Fibroblast of lung (primary cell): Measurements from ENCODE around the gene SDR42E1. TPM values are rescaled to one million over a fixed set of nuclear protein-coding genes. Genes with fewer than 3 reads are reported as not detected.

Experiments used
- DNase-seq, 2 donors: peaks; one replicate each; pipeline versions ENCODE4 v3.0.0 to v3.0.0-alpha.2; 2010; ENCODE audit warnings: low read depth in 2 of 2
- H2AFZ ChIP-seq: 2 replicates; pipeline ENCODE4 v1.5.1; 2012; ENCODE audit warnings: low read length, control low read depth, inconsistent platforms
- H3K27ac ChIP-seq: 2 replicates; pipeline ENCODE4 v1.5.1; 2011; ENCODE audit warnings: low read length, control low read depth; ENCODE audit not compliant: insufficient read depth
- H3K27me3 ChIP-seq: 2 replicates; pipeline ENCODE4 v1.5.1; 2011; ENCODE audit warnings: mild to moderate bottlenecking, low read length; ENCODE audit not compliant: control insufficient read depth, insufficient read depth
- H3K36me3 ChIP-seq: 2 replicates; pipeline ENCODE4 v1.5.1; 2011; ENCODE audit warnings: low read length; ENCODE audit not compliant: control insufficient read depth, insufficient read depth
- H3K4me1 ChIP-seq: 2 replicates; pipeline ENCODE4 v1.5.1; 2011; ENCODE audit warnings: low read length; ENCODE audit not compliant: control insufficient read depth, insufficient read depth; ENCODE audit errors: extremely low read depth
- H3K4me2 ChIP-seq: 2 replicates; pipeline ENCODE4 v1.5.1; 2011; ENCODE audit warnings: low read length, control low read depth; ENCODE audit not compliant: insufficient read depth; ENCODE audit errors: extremely low read depth
- H3K4me3 ChIP-seq, 4 experiments: fragments of 200-600 bp in 1 of 4; sonication (generic) in 1 of 4; replicated peaks in 1 of 4; 2 replicates each; pipeline ENCODE4 v1.5.1; 2011 to 2016; ENCODE audit warnings: low read length in 4 of 4, low read depth in 3 of 4, mild to moderate bottlenecking in 3 of 4, control low read depth in 2 of 4, inconsistent platforms in 1 of 4, mixed read lengths in 1 of 4; ENCODE audit not compliant: insufficient read depth in 1 of 4; ENCODE audit errors: control extremely low read depth in 1 of 4
- H3K79me2 ChIP-seq: 2 replicates; pipeline ENCODE4 v1.5.1; 2012; ENCODE audit warnings: mild to moderate bottlenecking, low read length, inconsistent platforms; ENCODE audit not compliant: control insufficient read depth, insufficient read depth
- H3K9ac ChIP-seq: 2 replicates; pipeline ENCODE4 v1.5.1; 2011; ENCODE audit warnings: mild to moderate bottlenecking, low read length, control low read depth; ENCODE audit not compliant: insufficient read depth
- H3K9me3 ChIP-seq: 2 replicates; pipeline ENCODE4 v1.5.1; 2012; ENCODE audit warnings: low read depth, low read length; ENCODE audit not compliant: control insufficient read depth, insufficient read depth
- H4K20me1 ChIP-seq: 2 replicates; pipeline ENCODE4 v1.5.1; 2011; ENCODE audit warnings: low read length; ENCODE audit not compliant: control insufficient read depth, insufficient read depth; ENCODE audit errors: extremely low read depth
- CTCF ChIP-seq, 2 donors: IDR thresholded peaks in 1 of 2; conservative IDR thresholded peaks in 1 of 2; 1 replicate in 1 of 2; 2 replicates in 1 of 2; pipeline ENCODE4 v1.5.1; 2011 to 2012; ENCODE audit warnings: low read length in 2 of 2, control low read depth in 1 of 2, inconsistent platforms in 1 of 2, low read depth in 1 of 2, mild to moderate bottlenecking in 1 of 2
- EZH2 ChIP-seq: IDR thresholded peaks from 2 replicates; pipeline ENCODE4 v1.5.1; 2012; ENCODE audit warnings: low read length, control low read depth, mild to moderate bottlenecking; ENCODE audit errors: missing control alignments
- polyA plus RNA-seq, 2 donors: library from polyadenylated mRNA; depleted of rRNA in 1 of 2; stranded (reverse) in 1 of 2; unstranded in 1 of 2; fragments of >200 nt; gene quantifications; 2 replicates each; pipeline ENCODE4 v1.2.1, GENCODE V29; 2011 to 2012; ENCODE audit warnings: missing spikeins in 1 of 2
- total RNA-seq: library from RNA; depleted of rRNA; stranded (reverse); fragments of >200 nt; gene quantifications from 2 replicates; pipeline ENCODE4 v1.2.1, GENCODE V29; 2014

Gene SDR42E1
- total and polyA plus RNA-seq, 2 donors (not counting 1 experiment from before 2014, with no cell fraction given), result 1.0 to 1.8 TPM

GRCh38 chr16:81946206-81946605 lies 65.1 kb downstream of the SDR42E1 start:
- Histone ChIP-seq H3K4me2 (no peak overlapping the region), H3K79me2 (no peaks in the 10 kb centered on the region), H3K4me3 (no peak overlapping the region), H3K9me3 (no peaks in the 10 kb centered on the region), H3K9ac (no peak overlapping the region), H3K4me1 (peaks cover 1% of the 10 kb centered on the region), H3K27ac (no peak overlapping the region), H4K20me1 (no peaks in the 10 kb centered on the region), H2AFZ (no peak overlapping the region), H3K27me3 (no peaks in the 10 kb centered on the region), H3K36me3 (no peaks in the 10 kb centered on the region)
- peak in 1 of 2 donors; percentile 68 for DNase-seq
- TF ChIP-seq CTCF (conservative IDR thresholded peaks at IDR 0.05 in 1 of 2, IDR thresholded peaks at IDR 0.05 in 1 of 2; ENCODE audit: low read depth in 1 of 2, low read length in 2 of 2) (no peak), EZH2 (no peak)

DNA sequence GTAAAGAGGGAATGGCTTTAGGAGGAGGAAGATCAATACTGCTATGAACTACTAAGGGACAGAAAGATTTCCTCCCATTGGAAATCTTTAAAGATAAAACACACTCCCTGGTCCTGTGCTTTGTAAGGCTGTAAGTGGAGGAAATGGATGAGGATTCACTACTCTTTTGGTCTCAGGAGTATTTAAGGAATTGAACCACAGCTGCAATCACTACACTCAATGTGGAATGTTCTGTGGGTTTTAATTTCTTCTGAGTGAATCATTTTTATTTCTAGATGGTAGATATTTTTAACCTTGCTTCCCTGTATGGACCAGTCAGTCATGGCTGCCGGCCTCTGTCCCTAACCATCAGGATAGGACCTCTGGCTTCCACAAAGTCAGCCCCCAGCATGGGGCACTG lies 65.6 kb downstream of the SDR42E1 start:
- no peaks in the 10 kb centered on the region for H3K36me3 ChIP-seq
- no peaks in the 10 kb centered on the region for H3K27me3 ChIP-seq
- no peak overlapping the region for H3K27ac ChIP-seq
- TF ChIP-seq CTCF (conservative IDR thresholded peaks at IDR 0.05 in 1 of 2, IDR thresholded peaks at IDR 0.05 in 1 of 2; ENCODE audit: low read depth in 1 of 2, low read length in 2 of 2) (no peak), EZH2 (no peak)
- DNase-seq, result peak in 1 of 2 donors; percentile 86
- no peak overlapping the region for H3K4me2 ChIP-seq
- H2AFZ ChIP-seq, result no peak overlapping the region
- H3K9ac ChIP-seq, result no peak overlapping the region
- H3K4me3 ChIP-seq, result no peak overlapping the region
- H4K20me1 ChIP-seq, result no peaks in the 10 kb centered on the region
- H3K79me2 ChIP-seq, result no peaks in the 10 kb centered on the region
- H3K4me1 ChIP-seq, result peaks cover 4% of the 10 kb centered on the region
- H3K9me3 ChIP-seq, result no peaks in the 10 kb centered on the region

- Histone ChIP-seq H3K9me3 (no peaks in the 10 kb centered on the region), H3K27ac (no peak overlapping the region), H4K20me1 (no peaks in the 10 kb centered on the region), H3K4me3 (no peak overlapping the region), H3K9ac (no peak overlapping the region), H3K36me3 (no peaks in the 10 kb centered on the region), H3K27me3 (no peaks in the 10 kb centered on the region), H3K4me1 (peaks cover 4% of the 10 kb centered on the region), H3K79me2 (no peaks in the 10 kb centered on the region), H3K4me2 (no peak overlapping the region), H2AFZ (no peak overlapping the region)
- no peak for DNase-seq
- TF ChIP-seq EZH2 (no peak), CTCF (conservative IDR thresholded peaks at IDR 0.05 in 1 of 2, IDR thresholded peaks at IDR 0.05 in 1 of 2; ENCODE audit: low read depth in 1 of 2, low read length in 2 of 2) (no peak)
Measured at GRCh38 chr16:81942007-81942601, 69.2 kb downstream of the SDR42E1 start.
